Endodermal cell (in vitro differentiated cells): ENCODE data around the gene TMEM238L. TPM values are rescaled to one million over a fixed set of nuclear protein-coding genes. Genes with fewer than 3 reads are reported as not detected.

Source experiments
- DNase-seq: peaks from one replicate; pipeline ENCODE4 v3.0.0-alpha.2; 2017
- H3K27ac ChIP-seq: 2 replicates; pipeline ENCODE4 v1.5.1; 2013; ENCODE audit warnings: mild to moderate bottlenecking, low read depth, low read length, moderate library complexity
- H3K27me3 ChIP-seq: 2 replicates; pipeline ENCODE4 v1.6.1; 2013; ENCODE audit warnings: mild to moderate bottlenecking, low read length, moderate library complexity; ENCODE audit not compliant: insufficient read depth, control insufficient read depth, poor library complexity, severe bottlenecking
- H3K36me3 ChIP-seq: 2 replicates; pipeline ENCODE4 v1.7.0; 2013; ENCODE audit warnings: mild to moderate bottlenecking, low read length, moderate library complexity; ENCODE audit not compliant: control insufficient read depth, insufficient read depth
- H3K4me1 ChIP-seq: one replicate; pipeline ENCODE4 v1.7.0; 2013; ENCODE audit warnings: low read length; ENCODE audit not compliant: control insufficient read depth, insufficient read depth
- H3K4me3 ChIP-seq: 2 replicates; pipeline ENCODE4 v1.5.1; 2013; ENCODE audit warnings: mild to moderate bottlenecking, low read length, moderate library complexity
- H3K9ac ChIP-seq: 2 replicates; pipeline ENCODE4 v1.6.1; 2013; ENCODE audit warnings: mild to moderate bottlenecking, low read length, moderate library complexity; ENCODE audit not compliant: poor library complexity, severe bottlenecking; ENCODE audit errors: extremely low read depth
- H3K9me3 ChIP-seq: 2 replicates; pipeline ENCODE4 v1.6.1; 2013; ENCODE audit warnings: mild to moderate bottlenecking, low read length, moderate library complexity; ENCODE audit not compliant: control insufficient read depth
- H3K27ac Mint-ChIP-seq: 2 replicates; pipeline ENCODE4 v1.8.0; 2020; ENCODE audit warnings: mixed read lengths
- H3K27me3 Mint-ChIP-seq: 2 replicates; pipeline ENCODE4 v1.8.0; 2021; ENCODE audit warnings: mild to moderate bottlenecking, mixed read lengths; ENCODE audit not compliant: insufficient read depth
- H3K36me3 Mint-ChIP-seq: 2 replicates; pipeline ENCODE4 v1.8.0; 2020; ENCODE audit warnings: low read depth, mixed read lengths
- H3K4me1 Mint-ChIP-seq: 2 replicates; pipeline ENCODE4 v1.8.0; 2020; ENCODE audit warnings: mixed read lengths
- H3K4me3 Mint-ChIP-seq: 2 replicates; pipeline ENCODE4 v1.8.0; 2020; ENCODE audit warnings: mild to moderate bottlenecking, moderate library complexity, mixed read lengths
- H3K9me3 Mint-ChIP-seq: 2 replicates; pipeline ENCODE4 v1.8.0; 2020; ENCODE audit warnings: mild to moderate bottlenecking, mixed read lengths
- CTCF ChIP-seq: fragments of 200-600 bp; sonication (generic); conservative IDR thresholded peaks from 2 replicates; pipeline ENCODE4 v1.5.0; 2021; ENCODE audit warnings: antibody characterized with exemption, mild to moderate bottlenecking
- WGBS, 2 experiments: methylation state at CpG; one replicate each; pipeline versions ENCODE4 v1.1.5 to v1.1.7; 2013; ENCODE audit warnings: missing lambda C conversion rate in 2 of 2, mixed read lengths in 1 of 2; ENCODE audit not compliant: insufficient coverage in 1 of 2, insufficient read length in 1 of 2; 5-methylcytosine and 5-hydroxymethylcytosine counted together
- total RNA-seq, 2 donors: library from RNA; stranded (reverse); fragmentation: NEBNext Ultra II Directional in 1 of 2; extraction: Animal tissue kit (Norgen Biotek cat#: 25700) in 1 of 2; gene quantifications; 2 replicates in 1 of 2; 3 replicates in 1 of 2; pipeline ENCODE4 v1.2.1, GENCODE V29; 2021

The TMEM238L gene
- total RNA-seq, 2 donors from 2014 or later = not detected

GRCh38 chr17:10815319-10815718, 11.4 kb upstream of the TMEM238L start:
- Mint-ChIP-seq H3K36me3 (no peaks in the 10 kb centered on the region), H3K27me3 (peaks cover 3% of the 10 kb centered on the region), H3K27ac (no peak overlapping the region), H3K9me3 (no peaks in the 10 kb centered on the region), H3K4me3 (no peak overlapping the region), H3K4me1 (no peaks in the 10 kb centered on the region)
- 83 to 90% methylated on average over 4 to 5 of the region's 5 CpGs for WGBS, 2 experiments
- no peaks in the 10 kb centered on the region for H3K9me3 ChIP-seq
- no peak overlapping the region for H3K27ac ChIP-seq
- no peak overlapping the region for H3K4me3 ChIP-seq
- DNase-seq = no peak
- H3K9ac ChIP-seq = no peak overlapping the region
- H3K27me3 ChIP-seq = no peaks in the 10 kb centered on the region
- no peaks in the 10 kb centered on the region for H3K36me3 ChIP-seq
- no peak for TF ChIP-seq CTCF
- H3K4me1 ChIP-seq = no peaks in the 10 kb centered on the region

GRCh38 chr17:10814075-10814474, 10.2 kb upstream of the TMEM238L start:
- Histone ChIP-seq H3K27ac (no peak overlapping the region), H3K27me3 (no peaks in the 10 kb centered on the region), H3K4me3 (no peak overlapping the region), H3K36me3 (no peaks in the 10 kb centered on the region), H3K9ac (no peak overlapping the region), H3K9me3 (no peaks in the 10 kb centered on the region), H3K4me1 (no peaks in the 10 kb centered on the region)
- Mint-ChIP-seq H3K4me1 (no peaks in the 10 kb centered on the region), H3K27ac (no peak overlapping the region), H3K9me3 (no peaks in the 10 kb centered on the region), H3K36me3 (no peaks in the 10 kb centered on the region), H3K27me3 (peaks cover under 1% of the 10 kb centered on the region), H3K4me3 (no peak overlapping the region)
- no peak for TF ChIP-seq CTCF
- no peak for DNase-seq
- WGBS, 2 experiments = 89% methylated on average over 1 of the region's 1 CpG; no CpG with 5 or more reads in 1 of the 2 experiments

GRCh38 chr17:10812674-10813073, 8.8 kb upstream of the TMEM238L start:
- Mint-ChIP-seq H3K27me3 (no peaks in the 10 kb centered on the region), H3K4me3 (no peak overlapping the region), H3K9me3 (no peaks in the 10 kb centered on the region), H3K27ac (no peak overlapping the region), H3K36me3 (no peaks in the 10 kb centered on the region), H3K4me1 (peaks cover 3% of the 10 kb centered on the region)
- H3K9ac ChIP-seq = no peak overlapping the region
- TF ChIP-seq CTCF = no peak
- H3K36me3 ChIP-seq = no peaks in the 10 kb centered on the region
- H3K4me3 ChIP-seq = no peak overlapping the region
- H3K27ac ChIP-seq = no peak overlapping the region
- 98 to 100% methylated on average over 4 to 5 of the region's 5 CpGs for WGBS, 2 experiments
- H3K9me3 ChIP-seq = no peaks in the 10 kb centered on the region
- no peak for DNase-seq
- H3K4me1 ChIP-seq = no peaks in the 10 kb centered on the region
- no peaks in the 10 kb centered on the region for H3K27me3 ChIP-seq
